ENCODE data around the gene PCGF3.

PCGF3 gene

DNA sequence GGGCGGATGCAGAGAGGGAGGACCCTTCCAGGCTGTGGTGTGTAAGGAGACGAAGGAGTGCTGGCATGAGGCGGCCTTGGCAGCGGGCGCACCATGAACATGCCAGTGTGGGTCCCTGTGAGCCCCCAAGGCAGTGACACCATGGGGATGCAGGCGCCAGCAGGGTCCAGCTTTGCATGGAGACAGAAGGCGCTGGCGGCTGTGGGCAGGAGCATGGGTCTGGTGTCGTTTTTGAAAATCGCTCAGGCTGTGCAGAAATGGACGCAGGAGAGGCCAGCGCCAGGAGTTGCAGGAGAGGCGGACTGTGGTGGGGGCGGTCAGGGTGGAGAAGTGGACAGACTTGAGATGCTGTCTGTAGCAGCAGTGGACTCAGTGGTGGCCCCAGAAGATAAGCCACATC lies 56.1 kb downstream of the PCGF3 start:
- no peak for DNase-seq (ENCODE audit: low read depth)
- in situ Hi-C loops (cut with HindIII; ENCODE audit: low sequenced_read_pairs) = no loop called here
- TF ChIP-seq, protein P1, sequence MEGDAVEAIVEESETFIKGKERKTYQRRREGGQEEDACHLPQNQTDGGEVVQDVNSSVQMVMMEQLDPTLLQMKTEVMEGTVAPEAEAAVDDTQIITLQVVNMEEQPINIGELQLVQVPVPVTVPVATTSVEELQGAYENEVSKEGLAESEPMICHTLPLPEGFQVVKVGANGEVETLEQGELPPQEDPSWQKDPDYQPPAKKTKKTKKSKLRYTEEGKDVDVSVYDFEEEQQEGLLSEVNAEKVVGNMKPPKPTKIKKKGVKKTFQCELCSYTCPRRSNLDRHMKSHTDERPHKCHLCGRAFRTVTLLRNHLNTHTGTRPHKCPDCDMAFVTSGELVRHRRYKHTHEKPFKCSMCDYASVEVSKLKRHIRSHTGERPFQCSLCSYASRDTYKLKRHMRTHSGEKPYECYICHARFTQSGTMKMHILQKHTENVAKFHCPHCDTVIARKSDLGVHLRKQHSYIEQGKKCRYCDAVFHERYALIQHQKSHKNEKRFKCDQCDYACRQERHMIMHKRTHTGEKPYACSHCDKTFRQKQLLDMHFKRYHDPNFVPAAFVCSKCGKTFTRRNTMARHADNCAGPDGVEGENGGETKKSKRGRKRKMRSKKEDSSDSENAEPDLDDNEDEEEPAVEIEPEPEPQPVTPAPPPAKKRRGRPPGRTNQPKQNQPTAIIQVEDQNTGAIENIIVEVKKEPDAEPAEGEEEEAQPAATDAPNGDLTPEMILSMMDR (IDR thresholded peaks at IDR 0.05; ENCODE audit: low read depth, low read length, missing control alignments) = no peak
- no peak overlapping the region for H3K4me3 ChIP-seq (ENCODE audit: low read depth, low read length)

DNA sequence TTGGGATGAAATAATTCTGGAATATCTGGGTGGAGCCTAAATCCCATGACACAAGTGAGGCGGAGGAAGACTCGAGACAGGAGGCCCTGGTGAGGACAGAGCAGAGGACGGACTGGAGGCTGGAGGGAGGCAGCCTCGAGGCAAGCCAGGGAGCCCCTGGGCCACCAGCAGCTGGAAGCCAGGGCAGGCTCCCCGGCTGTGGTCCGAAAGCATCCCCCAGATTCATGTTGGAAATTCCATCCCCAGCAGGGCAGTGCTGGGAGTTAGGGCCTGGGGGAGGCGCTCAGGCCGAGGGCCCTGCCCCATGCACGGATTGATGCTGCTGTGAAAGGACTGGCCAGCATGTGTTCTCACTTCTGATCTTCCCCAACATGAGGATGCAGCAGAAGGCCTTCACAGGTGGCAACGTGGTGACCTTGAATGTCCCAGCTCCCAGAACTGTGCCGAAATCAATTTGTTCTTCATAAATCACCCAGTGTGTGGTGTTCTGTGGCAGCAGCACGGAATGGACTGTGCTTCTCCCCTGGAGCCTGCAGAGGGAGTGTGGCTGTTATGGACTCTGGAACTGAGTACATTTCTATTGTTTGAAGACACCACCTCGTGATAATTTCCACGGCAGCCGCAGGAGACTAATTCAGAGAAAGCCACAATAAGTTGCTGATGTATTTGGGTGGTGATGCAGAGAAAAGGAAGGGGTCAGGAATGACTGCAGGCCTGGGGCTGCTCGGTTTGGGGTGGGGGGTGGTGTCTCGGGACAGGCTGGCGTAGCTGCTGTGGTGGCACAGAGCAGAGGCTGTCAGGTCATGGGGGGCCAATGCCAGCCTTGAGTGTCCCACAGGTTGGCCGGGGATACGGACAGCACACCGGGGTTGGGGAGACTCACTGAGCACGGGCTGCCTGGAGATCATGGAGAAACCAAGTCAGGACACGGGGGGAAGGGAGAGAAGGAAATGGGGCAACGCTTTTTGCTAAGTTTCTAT lies 56.9 kb downstream of the PCGF3 start:
- in situ Hi-C loops (cut with HindIII; ENCODE audit: low sequenced_read_pairs) = no loop called here
- H3K4me3 ChIP-seq (ENCODE audit: low read depth, low read length) = no peak overlapping the region
- TF ChIP-seq, protein P1 (IDR thresholded peaks at IDR 0.05; ENCODE audit: low read depth, low read length, missing control alignments) = peak; percentile 76
- peak; percentile 59 for DNase-seq (ENCODE audit: low read depth)

DNA sequence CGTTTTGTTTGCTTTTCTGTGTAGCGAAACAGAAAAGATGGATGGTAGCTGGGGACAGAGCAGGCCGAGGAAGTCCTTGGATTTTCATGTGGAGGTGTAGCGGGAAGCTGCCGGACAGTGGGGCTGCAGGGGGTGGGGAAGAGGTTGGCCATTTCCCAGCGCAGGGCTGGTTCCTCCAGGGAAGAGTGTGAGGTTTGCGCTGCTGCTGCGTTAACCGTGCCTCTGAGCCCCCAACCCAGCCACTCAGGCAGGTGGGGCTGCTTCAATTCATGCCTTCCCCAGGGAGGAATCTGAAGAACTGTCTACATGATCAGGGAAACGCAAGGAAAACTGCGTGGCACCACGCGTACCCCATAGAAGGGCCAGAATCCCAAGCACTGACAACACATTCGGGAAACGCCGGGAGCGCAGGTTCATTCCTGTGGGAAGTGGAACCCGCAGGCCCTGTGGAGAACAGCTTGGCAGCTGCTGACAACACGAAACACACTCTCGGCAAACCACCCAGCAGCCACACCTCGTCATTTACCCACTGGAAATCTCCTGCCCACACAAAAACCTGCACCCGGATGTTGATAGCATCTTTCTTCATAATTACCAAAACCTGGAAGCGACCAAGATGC lies 57.7 kb downstream of the PCGF3 start:
- H3K4me3 ChIP-seq (ENCODE audit: low read depth, low read length) = no peak overlapping the region
- TF ChIP-seq, protein P1 (IDR thresholded peaks at IDR 0.05; ENCODE audit: low read depth, low read length, missing control alignments) = no peak
- in situ Hi-C loops (cut with HindIII; ENCODE audit: low sequenced_read_pairs) = no loop called here
- no peak for DNase-seq (ENCODE audit: low read depth)

DNA sequence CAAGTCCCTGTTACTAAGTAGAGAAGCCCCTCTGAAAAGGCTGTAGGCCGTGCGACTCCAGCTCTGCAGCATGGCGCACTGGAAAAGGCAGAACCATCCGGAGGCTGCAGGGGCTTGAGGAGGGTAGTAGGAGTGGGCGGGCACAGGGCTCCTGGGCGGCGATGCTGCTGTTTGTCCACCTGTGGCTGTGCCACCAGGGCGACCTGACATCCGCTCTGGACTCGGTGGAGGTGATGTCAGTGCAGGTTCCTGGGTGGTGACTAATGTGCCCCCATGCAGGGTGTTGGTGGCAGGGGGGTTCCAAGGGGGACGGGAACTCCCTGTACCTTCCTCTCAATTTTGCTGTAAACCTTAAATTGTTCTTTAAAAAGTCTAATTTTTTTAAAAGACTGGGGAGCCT lies 58.3 kb downstream of the PCGF3 start:
- in situ Hi-C loops (cut with HindIII; ENCODE audit: low sequenced_read_pairs) = no loop called here
- TF ChIP-seq, protein P1 (IDR thresholded peaks at IDR 0.05; ENCODE audit: low read depth, low read length, missing control alignments) = no peak
- no peak for DNase-seq (ENCODE audit: low read depth)
- no peak overlapping the region for H3K4me3 ChIP-seq (ENCODE audit: low read depth, low read length)

DNA sequence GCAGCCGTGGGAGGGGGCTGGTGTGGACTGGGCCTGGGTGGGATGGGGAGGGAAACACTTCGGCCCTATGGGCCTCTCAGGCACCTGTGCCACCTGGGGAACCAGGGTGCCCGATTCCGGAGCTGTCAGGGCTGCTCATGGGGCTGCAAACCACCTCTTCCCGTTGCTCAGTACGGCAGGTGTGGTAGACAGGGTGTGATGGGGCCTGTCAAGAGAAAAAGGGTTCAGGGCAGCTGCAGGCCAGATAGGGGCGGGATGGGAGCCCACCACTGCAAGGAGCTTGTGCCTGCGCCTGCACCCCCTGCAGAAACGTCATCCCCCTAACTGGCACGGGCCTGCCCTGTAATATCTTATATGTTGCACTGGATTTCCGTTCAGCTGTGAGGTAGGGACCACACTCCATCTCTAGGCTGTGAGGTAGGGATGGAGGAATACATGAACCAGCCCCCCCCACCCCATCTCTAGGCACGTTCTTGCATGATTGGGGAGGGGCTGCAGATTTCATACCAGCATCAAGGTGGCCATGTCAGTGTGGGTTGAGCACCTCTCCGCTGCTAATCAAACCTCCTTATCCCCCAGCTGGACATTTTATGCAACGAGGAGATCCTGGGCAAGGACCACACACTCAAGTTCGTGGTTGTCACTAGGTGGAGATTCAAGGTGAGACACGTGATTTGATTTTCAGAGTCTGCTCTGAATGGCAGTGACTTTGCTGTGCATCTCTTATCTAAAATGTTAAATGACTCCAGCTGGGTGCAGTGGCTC lies 59.0 kb downstream of the PCGF3 start:
- in situ Hi-C loops (cut with HindIII; ENCODE audit: low sequenced_read_pairs) = loop anchor here (5.0 kb wide), 1 partner anchor 83 kb away; no protein-coding TSS in a partner anchor
- no peak for DNase-seq (ENCODE audit: low read depth)
- TF ChIP-seq, protein P1 (IDR thresholded peaks at IDR 0.05; ENCODE audit: low read depth, low read length, missing control alignments) = no peak
- H3K4me3 ChIP-seq (ENCODE audit: low read depth, low read length) = no peak overlapping the region

DNA sequence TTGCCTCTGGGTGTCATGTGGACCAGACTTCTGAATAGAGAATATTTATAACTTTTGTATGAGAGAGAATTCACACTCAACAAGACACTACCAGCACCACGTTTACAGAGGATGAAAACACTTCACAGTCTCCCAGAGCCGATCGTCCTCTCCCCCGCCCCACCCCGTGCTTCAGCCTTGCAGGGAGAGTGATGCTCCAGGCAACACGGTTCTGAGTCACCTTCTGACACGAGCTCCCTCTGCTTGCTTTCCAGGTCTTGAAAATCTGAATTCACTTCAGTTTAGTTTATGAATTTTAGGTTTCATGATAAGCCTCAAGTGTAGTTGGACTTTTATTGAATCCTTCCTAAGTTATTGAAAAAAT lies 60.5 kb downstream of the PCGF3 start:
- DNase-seq (ENCODE audit: low read depth) = no peak
- TF ChIP-seq, protein P1 (IDR thresholded peaks at IDR 0.05; ENCODE audit: low read depth, low read length, missing control alignments) = no peak
- H3K4me3 ChIP-seq (ENCODE audit: low read depth, low read length) = no peak overlapping the region
- in situ Hi-C loops (cut with HindIII; ENCODE audit: low sequenced_read_pairs) = loop anchor here (5.0 kb wide), 1 partner anchor 81 kb away; no protein-coding TSS in a partner anchor

Data from astrocyte of the cerebellum (primary cell).